HG03060 (cell line): ENCODE data around the gene FADS3.
A peak's percentile ranks its signal among the peaks of the same experiment; 100 is the strongest.

Source experiments
- ATAC-seq: cut with Tn5 transposase; IDR thresholded peaks from one replicate; pipeline ENCODE4 v1.9.1; 2021; ENCODE audit warnings: low read depth, moderate number of reproducible peaks; ENCODE audit not compliant: unreplicated experiment

Gene FADS3

DNA sequence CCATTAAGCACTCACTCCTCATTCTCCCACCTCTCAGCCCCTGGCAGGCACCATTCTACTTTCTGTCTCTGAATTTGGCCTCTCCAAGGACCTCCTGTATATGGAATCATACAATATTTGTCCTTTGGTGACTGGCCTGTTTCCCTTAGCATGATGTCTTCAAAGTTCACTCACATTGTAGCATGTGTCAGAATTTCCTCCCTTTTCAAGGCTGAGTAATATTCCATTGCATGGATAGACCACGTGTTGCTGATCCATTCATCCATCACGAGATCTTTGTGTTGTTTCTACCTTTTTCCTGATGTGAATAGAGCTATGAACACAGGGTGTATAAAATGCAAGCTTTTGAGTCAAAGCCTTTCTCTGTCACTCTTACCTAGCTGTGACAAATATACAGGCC is 51.6 kb downstream of the FADS3 start:
- ATAC-seq = no peak

DNA sequence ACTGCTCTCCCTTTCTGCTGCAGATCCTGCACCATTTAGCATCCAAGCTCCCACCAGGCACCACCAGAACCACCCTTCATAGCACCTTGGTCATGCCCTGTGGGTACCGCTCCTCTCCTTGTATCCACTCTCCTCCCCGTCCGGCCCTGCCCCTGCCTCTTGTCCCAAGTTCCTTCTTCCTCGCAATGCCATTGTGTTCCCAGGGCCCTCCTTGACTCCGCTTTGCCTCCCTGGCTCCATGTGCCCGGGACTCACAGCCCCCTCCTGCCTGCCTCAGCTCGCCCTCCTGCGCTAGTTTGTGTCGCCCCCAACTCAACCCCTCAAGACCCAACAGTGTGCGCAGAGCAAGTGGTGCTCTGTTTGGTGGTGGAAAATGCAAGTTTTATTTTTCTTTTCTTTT is 52.4 kb downstream of the FADS3 start:
- ATAC-seq = no peak

DNA sequence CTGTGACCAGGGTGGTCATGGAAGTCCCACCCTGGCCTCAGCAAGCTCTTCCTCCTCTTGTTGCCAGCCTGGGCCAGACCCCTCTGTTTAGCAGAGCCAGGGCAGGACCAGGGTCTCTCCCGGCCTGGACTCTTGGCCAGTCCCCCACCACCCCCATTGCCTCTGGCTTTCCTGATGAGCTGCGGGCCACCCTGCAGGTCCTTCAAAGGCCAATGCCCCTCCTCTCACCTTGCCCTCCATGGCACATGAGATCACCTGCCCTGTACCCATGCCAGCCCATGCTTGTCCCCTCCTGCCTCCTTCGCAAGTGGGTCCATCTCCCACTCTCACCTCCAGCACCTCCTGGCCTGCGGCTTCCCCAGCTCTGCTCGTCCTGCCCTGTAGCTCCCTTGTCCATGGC is 52.8 kb downstream of the FADS3 start:
- no peak for ATAC-seq

DNA sequence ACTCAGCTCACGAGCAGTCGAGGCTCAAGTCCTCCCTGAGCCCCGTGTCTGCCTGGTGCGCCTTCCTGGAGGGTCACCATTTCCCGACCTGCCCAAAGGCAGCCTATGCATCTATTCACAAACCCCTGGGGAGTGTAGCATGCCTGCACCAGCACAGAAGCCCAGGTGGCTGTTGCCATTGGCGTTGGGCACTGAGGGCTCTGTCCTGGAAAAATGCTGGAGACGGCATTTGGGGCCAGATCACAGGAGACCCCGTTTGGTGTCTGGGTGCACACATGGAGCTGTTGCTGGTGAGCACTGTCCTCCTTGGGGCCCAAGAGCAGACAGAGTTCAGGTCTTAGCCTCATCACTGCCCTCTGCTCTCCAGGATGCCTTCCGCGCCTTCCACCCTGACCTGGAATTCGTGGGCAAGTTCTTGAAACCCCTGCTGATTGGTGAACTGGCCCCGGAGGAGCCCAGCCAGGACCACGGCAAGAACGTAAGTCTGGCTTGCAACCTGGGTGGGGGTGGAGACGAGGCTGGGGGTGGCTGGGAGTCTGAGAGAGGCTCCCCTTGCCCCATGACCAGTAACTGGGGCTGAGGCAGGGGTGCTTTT is 53.8 kb downstream of the FADS3 start:
- no peak for ATAC-seq

DNA sequence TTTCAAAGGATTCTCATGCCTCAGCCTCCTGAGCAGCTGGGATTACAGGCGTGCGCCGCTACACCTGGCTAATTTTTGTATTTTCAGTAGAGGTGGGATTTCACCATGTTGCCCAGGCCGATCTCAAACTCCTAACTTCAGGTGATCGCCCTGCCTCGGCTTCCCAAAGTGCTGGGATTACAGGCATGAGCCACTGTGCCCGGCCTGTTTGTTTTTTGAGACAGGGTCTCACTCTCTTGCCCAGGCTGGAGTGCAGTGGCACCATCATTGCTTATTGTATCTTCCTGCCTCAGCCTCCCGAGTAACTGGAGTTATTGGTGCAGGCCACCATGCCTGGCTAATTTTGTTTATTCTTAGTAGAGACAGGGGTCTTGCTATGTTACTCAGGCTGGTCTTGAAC is 55.2 kb downstream of the FADS3 start:
- no peak for ATAC-seq

DNA sequence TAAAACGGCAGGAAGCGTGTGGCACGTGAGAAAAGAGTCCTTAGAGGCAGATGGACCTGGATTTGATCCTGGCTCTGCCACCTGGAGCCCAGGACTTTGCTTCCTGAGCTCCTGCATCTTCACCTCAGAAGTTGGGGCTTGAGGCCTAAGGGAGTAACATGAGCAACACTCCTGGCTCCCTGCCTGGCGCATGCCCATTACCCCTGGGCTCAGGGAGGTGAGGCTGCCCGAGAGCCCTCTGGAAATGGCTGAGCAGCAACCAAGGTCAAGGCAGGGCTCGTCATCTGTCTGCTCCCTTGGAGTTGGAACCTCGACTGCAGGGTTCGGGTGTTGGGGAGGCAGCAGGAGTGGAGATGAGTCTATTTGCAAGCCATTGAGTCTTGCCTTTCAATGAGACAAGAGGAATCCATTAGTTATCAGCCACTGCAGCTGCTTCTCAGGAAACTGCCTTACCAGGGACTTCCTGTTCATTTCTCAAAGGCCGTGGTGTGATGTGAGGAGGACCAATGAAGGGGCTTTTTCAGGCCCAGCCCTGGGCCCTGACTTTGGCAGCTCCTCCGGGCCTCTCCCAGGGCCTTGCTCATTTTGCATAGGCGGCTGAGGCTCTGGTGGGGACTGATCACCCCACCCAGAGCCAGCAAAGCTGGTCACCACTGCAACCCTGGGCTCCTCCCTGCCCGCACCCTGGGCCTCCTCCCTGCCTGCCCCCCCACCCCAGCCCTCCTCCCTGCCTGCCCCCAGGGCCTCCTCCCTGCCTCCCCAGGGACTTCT is 56.9 kb downstream of the FADS3 start:
- ATAC-seq = peak; percentile 61

DNA sequence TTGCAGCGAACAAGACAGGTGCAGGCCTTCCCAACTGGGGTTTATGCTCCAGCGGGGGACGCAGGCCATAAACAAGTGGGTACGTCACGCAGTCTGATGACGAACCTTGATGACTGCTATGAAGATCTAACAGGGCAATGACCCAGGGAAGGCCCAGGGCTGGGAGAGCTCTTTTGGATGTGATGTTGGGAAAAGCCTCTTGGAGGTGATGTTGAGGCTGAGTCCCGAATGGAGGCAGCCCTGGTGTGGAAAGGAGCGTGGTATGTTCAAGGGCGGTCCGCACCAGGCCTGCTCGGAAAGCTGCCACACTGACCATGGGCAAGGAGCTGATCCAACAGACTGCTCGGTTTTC is 57.4 kb downstream of the FADS3 start:
- ATAC-seq = no peak

DNA sequence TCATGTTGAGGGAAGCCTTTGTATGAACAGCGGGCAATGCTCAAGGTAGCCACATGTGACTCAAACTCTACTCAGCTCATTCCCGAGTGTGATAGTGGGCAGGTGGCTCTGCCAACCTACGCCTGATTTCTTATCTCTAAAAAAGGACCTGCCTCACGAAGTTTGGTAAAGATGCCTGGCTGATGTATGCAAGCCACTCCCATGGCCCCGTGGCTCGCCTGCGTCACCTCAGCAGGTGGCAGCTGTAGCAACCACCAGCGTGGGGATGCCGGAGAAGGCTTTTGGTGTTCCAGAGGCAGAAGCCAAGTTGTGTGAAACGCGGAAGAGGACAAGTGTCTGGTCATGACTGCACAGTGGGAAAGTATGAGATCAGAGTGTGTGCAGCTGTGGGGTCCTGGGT is 57.9 kb downstream of the FADS3 start:
- no peak for ATAC-seq

DNA sequence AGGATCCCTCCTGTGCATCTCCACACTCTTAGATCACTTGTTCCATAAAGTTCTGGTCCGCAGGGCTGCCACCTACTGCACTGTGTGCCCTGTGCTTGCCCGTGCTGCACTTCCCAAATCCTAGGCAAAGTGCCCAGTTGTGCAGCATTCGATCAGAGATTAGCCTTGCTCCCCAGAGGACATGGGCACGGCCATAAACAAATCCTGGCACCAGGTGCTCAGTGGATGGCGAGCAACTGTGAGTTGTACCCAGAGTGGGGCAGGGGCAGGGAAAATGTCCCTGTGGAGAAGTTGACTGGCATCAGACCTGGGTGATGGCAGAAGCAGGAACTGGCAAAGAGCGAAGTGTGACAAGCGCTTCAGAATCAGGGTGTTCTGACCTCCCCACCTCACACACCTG is 58.6 kb downstream of the FADS3 start:
- no peak for ATAC-seq

DNA sequence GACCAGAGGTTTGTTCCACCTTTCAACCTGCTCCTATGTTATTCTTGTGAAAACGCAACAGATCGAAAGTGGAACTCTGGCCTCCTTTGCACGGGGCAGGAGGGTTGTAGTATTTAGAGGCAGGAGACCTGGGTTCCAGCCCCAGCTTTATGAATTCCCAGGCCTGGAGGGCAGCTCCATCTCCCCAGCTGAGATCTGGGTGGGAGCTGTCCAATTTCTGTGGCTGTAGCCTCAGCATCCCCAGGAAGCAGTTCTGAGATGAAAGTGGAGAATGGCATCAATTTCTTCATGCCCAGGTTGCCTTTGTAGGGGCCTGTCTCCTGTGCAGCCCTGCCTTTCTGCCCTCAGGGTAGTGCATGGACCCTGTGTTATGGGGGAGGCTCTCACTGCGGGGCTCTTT is 59.1 kb downstream of the FADS3 start:
- ATAC-seq = no peak

DNA sequence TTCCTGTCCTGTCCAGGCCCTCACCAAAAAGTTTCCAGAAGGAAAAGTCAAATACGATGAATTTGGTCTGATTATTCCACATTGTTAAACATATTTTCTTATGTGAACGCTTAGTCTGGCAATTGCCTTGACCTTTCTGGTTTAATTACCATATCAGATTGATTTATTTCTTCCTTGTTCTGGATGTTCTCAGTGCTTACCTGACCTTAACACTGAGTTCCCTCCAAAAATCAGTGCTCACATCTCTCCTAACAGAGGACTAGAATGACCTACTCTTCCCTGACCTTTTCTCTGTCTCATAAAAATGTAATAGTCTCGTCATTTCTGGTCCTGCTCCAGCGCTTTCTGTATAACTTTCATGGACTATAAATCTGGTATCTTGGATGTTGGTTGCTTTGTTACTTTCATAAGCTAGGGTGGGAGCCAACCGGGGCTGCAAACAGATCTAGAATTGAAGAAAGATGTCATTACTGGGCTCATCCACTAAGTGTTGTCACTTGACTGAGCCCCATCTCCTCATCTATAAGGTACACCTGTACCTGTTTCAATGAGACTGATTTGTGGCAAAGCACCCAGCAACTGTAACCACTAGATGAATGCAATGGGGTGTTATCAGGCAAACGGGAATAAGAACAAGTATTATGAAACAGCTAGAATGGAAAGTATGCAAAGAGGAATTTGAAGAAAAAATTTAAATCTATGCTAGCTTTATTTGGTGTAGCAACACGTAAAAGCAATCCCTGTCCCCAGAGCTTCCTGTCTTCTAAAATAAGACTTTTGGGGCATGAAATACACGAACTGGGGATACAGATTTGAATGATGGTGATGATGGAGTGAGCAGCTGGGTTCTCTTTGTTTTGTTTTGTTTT is 60.9 kb downstream of the FADS3 start:
- ATAC-seq = no peak

DNA sequence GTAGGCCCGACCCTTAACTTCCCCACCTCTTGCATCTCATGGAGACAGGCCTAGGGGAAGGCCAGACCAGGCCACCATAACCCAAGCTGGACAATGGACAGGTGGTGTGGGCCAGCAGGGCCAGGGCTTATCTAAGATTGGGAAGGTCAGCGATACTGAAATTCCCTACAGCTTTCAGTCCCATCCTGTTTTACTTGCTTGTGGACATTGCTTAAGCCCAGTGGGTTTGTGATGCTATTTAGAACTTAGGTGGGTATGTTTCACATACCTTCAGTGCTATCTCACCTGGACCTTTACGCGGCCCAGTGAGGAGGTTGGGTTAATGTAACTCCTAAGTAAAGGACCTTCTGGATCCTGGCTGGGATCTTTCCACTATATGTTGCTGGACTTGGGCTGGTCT is 61.5 kb downstream of the FADS3 start:
- ATAC-seq = no peak

DNA sequence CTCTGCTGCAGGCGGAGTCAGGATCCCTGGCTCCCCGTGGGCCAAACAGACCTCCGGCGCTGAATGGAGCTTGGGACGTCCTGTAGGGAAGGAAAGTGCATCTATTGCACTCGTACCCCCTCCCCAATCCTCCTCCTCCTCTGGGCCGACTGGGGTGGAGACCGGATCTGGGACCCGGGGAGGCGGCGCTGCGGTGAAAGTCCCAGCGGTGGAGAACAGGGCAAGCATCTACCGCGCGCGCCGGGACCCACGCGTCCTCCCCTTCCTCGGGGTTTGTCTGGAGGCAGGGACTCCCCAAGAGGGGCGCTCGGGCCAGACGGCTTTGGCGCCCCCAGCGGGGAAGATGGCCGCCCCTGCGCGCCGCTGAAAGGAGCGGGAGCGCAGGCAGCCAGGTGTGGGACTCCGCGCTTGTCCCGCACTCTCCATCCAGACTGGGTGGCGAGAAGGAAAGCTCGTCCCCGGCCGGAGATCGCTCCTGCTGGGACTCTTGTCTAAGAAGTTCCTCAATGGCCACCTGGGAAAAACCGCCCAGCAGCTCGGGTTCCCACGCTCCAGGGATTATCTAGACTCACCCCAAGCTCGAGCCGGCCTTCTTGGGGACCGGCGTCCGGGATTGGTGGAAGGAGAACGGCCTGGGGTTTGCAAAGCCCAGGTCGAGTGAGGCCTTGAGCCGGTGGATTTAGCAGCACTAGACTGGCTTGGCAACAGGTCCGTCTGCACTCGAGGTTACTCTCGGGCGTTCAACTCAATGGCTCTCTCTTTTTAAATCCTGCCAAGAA is 62.5 kb downstream of the FADS3 start:
- ATAC-seq = no peak

DNA sequence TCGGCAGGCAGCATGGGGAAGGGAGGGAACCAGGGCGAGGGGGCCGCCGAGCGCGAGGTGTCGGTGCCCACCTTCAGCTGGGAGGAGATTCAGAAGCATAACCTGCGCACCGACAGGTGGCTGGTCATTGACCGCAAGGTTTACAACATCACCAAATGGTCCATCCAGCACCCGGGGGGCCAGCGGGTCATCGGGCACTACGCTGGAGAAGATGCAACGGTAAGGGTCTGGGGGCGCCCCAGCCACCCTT is 63.0 kb downstream of the FADS3 start:
- ATAC-seq = no peak

DNA sequence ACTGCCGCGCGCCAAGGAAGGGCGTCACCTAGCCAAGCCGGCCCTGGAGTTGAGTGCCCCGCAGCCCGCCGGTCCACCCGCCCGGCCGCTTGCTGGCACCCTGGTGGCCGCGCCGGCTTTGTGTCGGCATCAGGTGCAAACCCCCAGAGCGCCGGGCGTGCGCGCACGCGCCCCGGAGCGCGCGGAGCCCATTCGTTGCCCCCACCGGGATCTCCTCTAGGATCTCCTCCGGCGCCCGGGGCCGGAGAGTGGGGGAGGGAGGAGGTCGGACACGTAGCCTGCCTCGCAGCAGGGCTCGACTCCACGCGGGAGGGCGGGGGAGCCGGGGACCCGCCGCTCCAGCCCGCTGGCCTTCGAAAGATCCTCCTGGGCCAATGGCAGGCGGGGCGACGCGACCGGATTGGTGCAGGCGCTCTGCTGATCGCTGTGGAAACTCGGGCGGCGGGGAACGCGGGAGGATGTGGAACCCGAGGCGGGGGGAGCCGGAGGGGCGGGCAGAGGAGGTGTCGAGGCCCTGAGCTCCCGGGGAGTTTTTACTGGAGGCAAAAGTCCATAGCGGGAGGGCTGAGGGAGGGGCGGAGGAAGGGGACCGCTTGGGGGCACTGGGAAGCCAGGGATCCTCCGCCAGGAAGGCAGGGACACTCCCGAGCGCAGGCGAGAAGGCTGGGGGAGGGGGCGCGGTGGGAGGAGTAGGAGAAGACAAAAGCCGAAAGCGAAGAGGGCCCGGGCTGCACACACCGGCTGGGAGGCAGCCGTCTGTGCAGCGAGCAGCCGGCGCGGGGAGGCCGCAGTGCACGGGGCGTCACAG is 63.6 kb downstream of the FADS3 start, which contains the start of gene FADS2:
FADS2 (plus strand) TSS at position 730 of the 808 bp plus-strand sequence. CDS start 91 bp downstream, outside the sequence.
- ATAC-seq = no peak

DNA sequence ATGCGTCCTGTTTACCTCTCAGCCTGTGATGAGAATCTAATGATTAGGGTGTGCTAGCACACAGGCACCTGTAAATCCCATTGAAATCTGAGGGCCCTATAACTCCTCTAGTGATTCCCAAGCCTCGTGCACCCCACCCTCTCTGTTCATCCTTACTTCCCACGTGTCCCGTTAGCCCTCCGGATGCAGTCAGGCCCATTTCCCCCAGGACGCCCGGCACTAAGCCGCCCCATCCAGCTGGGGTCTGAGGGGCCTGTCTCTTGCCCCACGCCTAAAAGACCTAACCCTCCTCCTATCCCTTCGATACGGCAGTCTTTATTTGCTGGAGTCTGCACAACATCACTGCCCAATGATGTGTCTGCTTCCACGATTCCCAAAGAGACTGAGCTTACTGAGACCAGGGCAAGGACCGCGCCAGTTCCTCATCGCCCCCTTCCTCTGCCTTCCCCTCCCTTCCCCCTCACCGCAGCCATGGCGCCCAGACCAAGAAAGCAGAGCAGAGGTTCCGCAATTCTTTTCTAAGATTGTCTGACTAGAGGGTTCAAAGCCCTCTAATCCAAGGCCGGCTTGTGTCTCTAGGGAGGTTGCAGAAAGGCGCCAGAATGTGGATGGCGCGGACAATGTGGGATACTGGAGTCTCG is 64.3 kb downstream of the FADS3 start:
- no peak for ATAC-seq
